ENCODE results near the gene DDX50. TPM values are rescaled to one million over a fixed set of nuclear protein-coding genes. Genes with fewer than 3 reads are reported as not detected.

Gene DDX50
- polyA plus RNA-seq, 2 of the 4 experiments (the other 2 are of a cell fraction), result 35.1 to 64.6 TPM

DNA sequence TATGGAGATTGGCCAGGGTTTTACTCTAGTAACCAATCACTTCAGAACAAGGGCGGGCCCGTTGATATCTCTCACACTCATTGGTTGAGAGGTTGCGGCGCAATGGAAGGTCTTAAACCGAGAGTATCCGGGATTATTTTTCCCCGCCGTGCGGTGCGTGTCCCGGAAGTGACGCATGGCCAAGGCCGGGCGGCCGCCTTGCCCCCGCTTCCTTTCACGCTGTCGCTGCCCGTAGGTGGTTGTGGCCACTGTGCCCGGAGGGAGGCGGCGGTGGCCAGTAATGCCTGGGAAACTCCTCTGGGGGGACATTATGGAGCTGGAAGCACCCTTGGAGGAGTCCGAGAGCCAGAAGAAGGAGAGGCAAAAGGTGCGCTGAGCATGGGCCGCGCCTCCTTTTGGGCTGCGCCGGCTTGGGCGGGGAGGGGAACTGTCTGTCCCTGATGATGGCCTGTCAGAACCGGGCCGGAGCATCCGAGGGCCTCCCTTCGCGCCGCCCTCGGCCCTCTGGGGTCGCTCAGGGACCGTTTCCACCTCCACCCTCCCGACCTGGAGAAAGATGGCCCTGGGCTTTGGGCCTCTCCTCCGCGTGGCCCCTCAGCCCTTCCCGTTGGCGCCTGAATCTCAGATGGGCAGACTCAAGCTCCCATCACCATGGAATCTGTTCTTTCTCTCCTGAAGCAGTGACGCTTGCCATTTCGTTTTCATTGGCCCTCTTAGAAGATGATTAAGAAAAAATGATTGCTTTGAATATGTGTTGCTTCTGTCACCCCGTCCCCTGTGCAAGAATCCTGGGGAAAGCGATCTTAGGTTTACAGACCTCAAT lies at the start of gene DDX50 (continued):
- TF ChIP-seq, protein P1, sequence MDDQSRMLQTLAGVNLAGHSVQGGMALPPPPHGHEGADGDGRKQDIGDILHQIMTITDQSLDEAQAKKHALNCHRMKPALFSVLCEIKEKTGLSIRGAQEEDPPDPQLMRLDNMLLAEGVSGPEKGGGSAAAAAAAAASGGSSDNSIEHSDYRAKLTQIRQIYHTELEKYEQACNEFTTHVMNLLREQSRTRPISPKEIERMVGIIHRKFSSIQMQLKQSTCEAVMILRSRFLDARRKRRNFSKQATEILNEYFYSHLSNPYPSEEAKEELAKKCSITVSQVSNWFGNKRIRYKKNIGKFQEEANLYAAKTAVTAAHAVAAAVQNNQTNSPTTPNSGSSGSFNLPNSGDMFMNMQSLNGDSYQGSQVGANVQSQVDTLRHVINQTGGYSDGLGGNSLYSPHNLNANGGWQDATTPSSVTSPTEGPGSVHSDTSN (IDR thresholded peaks at IDR 0.05), result no peak
- TF ChIP-seq, protein P2, sequence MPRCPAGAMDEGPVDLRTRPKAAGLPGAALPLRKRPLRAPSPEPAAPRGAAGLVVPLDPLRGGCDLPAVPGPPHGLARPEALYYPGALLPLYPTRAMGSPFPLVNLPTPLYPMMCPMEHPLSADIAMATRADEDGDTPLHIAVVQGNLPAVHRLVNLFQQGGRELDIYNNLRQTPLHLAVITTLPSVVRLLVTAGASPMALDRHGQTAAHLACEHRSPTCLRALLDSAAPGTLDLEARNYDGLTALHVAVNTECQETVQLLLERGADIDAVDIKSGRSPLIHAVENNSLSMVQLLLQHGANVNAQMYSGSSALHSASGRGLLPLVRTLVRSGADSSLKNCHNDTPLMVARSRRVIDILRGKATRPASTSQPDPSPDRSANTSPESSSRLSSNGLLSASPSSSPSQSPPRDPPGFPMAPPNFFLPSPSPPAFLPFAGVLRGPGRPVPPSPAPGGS (IDR thresholded peaks at IDR 0.05), result peak; percentile 61
- TF ChIP-seq HOXB13 (CRISPR knock-in tag; IDR thresholded peaks at IDR 0.05; ENCODE audit: low read depth) (no peak), RFX5 (IDR thresholded peaks at IDR 0.05) (no peak), GATA3 (IDR thresholded peaks at IDR 0.05; ENCODE audit: borderline replicate concordance) (no peak), JUN (IDR thresholded peaks at IDR 0.05) (peak in 1 of 2 experiments; percentile 81; a peak in 3 of 5 replicates), FOXS1 (CRISPR knock-in tag; IDR thresholded peaks at IDR 0.05) (no peak), ZNF302 (CRISPR knock-in tag; IDR thresholded peaks at IDR 0.05) (no peak), MAFK (IDR thresholded peaks at IDR 0.05; ENCODE audit: partially characterized antibody) (no peak), EP300 (IDR thresholded peaks at IDR 0.05) (no peak), RNF2 (IDR thresholded peaks at IDR 0.05; ENCODE audit: borderline replicate concordance, low read depth) (no peak), EHMT2 (IDR thresholded peaks at IDR 0.05; ENCODE audit: low read depth) (no peak), JUNB (IDR thresholded peaks at IDR 0.05) (no peak), CHD4 (IDR thresholded peaks at IDR 0.05; ENCODE audit: borderline replicate concordance) (no peak)
- TF ChIP-seq, protein P3, sequence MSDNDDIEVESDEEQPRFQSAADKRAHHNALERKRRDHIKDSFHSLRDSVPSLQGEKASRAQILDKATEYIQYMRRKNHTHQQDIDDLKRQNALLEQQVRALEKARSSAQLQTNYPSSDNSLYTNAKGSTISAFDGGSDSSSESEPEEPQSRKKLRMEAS (IDR thresholded peaks at IDR 0.05), result peak; percentile 39
- TF ChIP-seq, protein P4, sequence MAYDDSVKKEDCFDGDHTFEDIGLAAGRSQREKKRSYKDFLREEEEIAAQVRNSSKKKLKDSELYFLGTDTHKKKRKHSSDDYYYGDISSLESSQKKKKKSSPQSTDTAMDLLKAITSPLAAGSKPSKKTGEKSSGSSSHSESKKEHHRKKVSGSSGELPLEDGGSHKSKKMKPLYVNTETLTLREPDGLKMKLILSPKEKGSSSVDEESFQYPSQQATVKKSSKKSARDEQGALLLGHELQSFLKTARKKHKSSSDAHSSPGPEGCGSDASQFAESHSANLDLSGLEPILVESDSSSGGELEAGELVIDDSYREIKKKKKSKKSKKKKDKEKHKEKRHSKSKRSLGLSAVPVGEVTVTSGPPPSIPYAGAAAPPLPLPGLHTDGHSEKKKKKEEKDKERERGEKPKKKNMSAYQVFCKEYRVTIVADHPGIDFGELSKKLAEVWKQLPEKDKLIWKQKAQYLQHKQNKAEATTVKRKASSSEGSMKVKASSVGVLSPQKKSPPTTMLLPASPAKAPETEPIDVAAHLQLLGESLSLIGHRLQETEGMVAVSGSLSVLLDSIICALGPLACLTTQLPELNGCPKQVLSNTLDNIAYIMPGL (CRISPR knock-in tag; IDR thresholded peaks at IDR 0.05; ENCODE audit: borderline replicate concordance), result no peak
- TF ChIP-seq, protein P5, sequence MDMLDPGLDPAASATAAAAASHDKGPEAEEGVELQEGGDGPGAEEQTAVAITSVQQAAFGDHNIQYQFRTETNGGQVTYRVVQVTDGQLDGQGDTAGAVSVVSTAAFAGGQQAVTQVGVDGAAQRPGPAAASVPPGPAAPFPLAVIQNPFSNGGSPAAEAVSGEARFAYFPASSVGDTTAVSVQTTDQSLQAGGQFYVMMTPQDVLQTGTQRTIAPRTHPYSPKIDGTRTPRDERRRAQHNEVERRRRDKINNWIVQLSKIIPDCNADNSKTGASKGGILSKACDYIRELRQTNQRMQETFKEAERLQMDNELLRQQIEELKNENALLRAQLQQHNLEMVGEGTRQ (IDR thresholded peaks at IDR 0.05), result no peak
- TF ChIP-seq, protein P6, sequence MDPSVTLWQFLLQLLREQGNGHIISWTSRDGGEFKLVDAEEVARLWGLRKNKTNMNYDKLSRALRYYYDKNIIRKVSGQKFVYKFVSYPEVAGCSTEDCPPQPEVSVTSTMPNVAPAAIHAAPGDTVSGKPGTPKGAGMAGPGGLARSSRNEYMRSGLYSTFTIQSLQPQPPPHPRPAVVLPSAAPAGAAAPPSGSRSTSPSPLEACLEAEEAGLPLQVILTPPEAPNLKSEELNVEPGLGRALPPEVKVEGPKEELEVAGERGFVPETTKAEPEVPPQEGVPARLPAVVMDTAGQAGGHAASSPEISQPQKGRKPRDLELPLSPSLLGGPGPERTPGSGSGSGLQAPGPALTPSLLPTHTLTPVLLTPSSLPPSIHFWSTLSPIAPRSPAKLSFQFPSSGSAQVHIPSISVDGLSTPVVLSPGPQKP (IDR thresholded peaks at IDR 0.05; ENCODE audit: low read depth, low read length), result no peak

DNA sequence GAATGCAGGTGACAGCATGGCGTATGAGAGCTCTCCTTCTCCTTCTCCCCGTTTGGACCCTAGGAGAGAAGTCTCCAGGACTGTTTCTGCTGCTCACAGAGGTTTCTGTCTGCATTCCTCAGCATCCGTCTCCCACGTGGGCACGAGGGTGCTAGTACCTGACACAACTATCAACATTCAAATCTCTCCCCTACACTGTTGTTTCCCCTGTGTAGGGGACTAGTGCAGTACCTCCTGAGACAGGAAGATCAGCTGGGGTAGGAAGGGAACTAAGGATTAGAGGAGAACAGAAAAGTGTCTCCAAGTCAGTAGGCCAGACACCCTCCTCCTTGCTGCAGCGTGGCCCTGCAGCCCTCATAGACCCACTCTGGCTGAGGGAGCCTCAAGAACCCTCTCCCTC lies 44.8 kb upstream of the DDX50 start:
- ChIA-PET CTCF (interaction anchor here (1.1 to 1.2 kb wide), 2 partner anchors 29 to 449 kb away, joined by 3 read pairs; partner anchors contain the start of genes RUFY2 and STOX1), POLR2A (no interaction called here)
- Histone ChIP-seq H3K4me3 (no peak overlapping the region), H3K4me2 (no peak overlapping the region), H3K4me1 (no peaks in the 10 kb centered on the region), H3K9me3 (peaks cover 14% of the 10 kb centered on the region), H3K27ac (no peak overlapping the region)
- no peak for DNase-seq (ENCODE audit: low read depth in 1 of 2, low spot score in 1 of 2)
- no peak; a peak in 1 of 6 replicates for ATAC-seq
- 60% methylated on average over 6 of the region's 6 CpGs for WGBS (ENCODE audit: missing lambda C conversion rate)
- FAIRE-seq, result no peak
- TF ChIP-seq RARB (CRISPR knock-in tag; IDR thresholded peaks at IDR 0.05), result no peak
- TF ChIP-seq, protein P1 (IDR thresholded peaks at IDR 0.05), result no peak

Data from A549 (cell line).